GM18909 (cell line): ENCODE results near the gene STMN1.

Experiments used
- ATAC-seq: cut with Tn5 transposase; IDR thresholded peaks from one replicate; pipeline ENCODE4 v1.9.1; 2021; ENCODE audit warnings: mild to moderate bottlenecking; ENCODE audit not compliant: unreplicated experiment, poor library complexity

Gene STMN1

DNA sequence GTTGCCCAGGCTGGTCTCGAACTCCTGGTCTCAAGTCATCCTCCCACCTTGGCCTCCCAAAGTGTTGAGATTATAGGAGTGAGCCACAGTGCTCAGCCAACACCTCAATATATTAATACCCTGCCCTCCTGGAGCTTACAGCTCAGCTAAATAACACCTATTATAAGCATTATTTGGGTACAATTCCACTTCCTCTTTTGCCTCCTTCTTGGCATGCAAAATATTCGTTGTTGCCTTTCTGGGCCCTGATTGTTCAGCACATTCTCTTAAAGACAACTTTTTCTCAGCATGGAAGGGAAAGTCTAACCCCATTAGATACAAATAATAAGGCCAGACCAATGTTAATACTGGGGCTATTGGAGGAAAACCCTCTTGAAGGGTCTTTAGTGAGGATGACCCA is 33.5 kb downstream of the STMN1 start:
- no peak for ATAC-seq

DNA sequence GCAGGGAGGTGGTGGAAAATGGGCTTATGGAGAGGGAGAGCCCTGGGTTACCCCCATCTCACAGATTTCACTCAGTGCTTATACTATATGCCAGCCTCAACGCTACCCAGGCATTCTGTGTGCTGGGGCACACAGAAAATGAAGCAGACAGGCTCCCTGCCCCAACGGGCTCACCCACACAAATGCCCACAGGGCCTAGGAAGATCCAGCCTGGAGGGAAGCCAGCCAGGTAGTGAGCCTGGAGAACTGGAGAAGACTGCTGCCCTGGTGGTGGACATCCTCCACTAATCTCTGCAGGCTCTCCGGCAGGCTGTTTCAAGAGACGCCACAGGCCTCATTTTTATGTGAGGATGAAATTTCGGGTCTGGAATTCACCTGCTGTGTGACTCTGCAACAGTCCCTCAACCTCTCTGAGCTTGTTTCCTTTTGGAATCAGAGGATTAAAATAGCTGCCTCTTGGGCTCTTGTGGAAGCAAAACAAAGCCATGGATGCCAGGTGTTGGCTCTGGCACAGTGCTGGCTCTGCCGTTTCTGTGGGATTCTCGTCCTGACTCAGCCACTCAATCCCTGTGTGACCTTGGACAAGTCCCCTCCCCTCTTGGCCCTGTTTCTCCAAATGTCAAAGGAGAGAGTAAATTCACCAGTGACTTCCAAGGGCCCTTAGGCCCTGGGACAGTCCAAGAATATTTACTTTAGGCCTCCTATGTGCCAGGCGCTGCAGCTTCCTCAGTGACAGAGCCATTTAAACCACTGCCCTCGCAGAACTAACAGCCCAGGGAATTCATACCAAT is 34.3 kb downstream of the STMN1 start:
- no peak for ATAC-seq

DNA sequence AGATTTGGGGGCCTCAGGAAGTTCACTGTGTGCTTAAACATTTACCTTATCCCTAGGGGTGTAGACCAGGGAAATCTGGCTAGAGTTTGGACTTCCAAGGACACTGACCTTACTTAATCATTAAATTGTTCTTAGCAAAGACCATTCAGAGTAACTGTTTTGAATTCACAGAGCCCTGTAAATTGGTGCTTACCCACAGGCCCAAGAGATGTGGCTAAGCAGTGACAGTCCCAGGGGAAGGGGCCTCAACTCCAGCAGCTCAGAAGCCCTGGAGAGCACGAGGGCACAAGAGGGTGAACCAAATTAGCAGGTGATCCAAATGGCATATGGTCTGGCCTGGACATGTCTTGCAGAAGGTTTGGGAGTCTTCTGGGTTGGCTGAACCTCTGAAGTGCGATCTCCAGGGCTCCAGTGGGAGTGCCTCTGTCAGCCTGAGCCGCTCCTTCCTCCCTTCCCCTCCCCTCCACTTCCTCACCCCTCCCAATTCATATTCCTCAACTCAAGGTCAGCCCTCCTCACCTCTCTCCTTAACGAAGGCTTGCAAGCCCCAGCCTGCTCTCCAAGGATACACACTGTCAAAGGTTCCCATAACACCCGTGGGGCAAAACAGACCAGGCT is 35.0 kb downstream of the STMN1 start:
- ATAC-seq, result no peak

DNA sequence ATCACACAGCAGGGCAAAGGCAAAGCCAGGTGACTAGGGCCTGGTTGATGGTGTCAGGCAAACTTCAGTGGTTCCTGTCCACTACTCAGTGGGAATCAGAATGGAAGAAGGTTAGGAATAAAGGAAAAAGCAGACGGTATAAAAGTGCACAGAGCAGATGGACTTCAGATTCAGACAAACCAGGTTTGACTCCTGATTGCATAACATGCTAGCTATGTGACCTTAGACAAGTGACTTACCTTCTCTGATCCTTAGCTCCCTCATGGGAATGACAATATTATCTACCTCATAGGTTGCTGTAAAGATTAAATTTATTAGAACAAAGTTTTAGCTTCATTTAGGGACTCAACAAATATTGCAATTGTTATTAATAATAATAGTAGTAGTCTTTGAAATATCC is 35.6 kb downstream of the STMN1 start:
- no peak for ATAC-seq

DNA sequence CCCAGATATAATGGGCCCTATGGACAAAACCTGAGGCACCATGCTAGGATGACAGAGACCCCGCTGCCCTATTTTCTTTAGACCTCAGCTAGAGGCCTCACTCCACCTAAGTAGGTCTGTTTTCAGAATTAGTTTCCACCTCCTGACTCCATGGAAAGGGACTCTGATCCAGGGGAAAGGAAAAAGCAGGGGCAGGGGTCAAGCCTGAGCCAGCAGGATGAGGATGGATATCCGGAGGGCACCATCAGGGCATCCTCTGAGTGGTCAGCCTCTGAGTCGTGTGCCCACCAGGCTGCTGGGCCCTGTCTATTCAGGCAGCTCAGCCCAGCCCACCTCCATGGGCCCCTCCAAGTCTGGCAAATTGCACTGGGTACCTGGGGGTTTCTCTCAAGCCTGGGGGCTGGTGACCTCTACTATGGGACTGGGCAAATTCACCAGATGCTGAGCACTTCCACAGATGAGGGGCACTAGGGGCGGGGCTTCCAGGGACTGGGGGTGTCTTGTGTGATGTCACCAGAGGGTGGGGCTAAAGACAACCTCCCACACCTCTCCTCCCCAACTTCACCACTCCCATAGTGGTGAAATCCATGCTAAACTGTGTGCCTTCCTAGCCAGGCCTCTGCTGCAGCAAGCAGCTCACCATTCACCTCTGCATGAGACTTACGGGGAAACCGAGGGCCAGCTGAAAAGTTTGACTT is 36.2 kb downstream of the STMN1 start:
- ATAC-seq, result no peak

DNA sequence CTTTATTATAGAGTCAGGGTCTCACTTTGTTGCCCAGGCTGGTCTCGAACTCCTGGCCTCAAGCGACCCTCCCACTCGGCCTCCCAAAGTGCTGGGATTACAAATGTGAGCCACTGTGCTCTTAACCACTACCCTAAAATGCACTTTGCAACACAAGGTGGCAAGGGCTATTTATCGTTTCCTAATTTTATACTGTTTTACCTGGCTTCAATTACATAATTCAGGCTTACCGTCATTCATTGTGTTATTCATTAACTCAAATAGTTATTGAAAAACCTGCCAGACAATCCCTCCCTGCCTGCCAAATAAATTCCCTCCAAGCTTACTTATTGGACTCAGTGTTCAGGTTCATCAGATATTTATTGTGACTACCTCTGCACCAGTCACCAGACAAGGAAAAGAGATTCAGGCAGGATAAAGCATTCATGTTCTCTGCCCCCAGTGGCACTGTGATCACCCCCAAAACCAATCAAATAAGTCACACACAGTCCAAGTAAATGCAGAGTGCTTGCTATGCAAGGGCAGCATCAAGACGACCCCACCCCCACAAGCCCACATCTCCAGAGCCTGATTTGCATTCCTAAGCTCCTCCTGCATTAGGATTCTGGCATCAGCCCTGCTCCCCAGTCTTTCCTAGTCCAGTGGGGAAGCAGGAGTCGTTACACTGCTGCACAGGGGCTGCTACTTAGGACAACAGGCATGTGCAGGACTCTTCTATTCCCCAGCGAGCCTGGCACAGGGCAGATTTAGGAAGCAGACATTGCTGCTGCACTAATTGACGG is 38.8 kb downstream of the STMN1 start:
- no peak for ATAC-seq

DNA sequence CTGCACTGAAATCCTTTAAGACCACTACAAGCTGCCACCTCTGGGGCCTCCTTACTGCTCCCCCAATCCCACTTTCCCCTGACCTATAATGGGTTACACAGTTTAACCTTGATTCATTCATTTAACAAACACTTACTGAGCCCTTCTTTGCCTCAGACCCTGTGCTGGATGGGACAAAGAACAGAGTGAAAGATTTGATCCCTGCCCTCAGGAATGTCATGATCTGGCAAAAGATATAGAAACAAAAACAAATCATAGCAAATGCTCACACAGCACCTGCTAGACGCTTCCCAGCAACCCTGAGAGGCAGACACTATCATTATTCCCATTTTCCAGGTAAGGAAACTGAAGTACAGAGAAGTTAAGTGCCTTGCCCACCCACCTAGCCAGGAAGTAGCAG is 39.9 kb downstream of the STMN1 start:
- no peak for ATAC-seq

DNA sequence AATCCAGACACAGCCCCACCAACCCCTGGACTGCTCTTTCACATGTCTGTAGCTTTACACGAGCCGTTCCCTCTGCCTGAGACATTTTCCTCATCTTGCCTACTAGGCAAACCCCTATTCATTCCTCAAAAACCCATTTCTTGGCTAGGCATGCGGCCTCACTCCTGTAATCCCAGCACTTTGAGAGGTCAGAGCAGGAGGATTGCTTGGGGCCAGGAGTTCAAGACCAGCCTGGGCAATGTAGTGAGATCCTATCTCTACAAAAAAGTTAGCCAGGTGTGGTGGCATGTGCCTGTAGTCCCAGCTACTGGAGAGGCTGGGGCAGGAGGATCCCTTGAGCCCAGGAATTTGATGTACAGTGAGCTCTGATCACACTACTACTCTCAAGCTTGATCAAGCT is 41.8 kb downstream of the STMN1 start:
- no peak for ATAC-seq

DNA sequence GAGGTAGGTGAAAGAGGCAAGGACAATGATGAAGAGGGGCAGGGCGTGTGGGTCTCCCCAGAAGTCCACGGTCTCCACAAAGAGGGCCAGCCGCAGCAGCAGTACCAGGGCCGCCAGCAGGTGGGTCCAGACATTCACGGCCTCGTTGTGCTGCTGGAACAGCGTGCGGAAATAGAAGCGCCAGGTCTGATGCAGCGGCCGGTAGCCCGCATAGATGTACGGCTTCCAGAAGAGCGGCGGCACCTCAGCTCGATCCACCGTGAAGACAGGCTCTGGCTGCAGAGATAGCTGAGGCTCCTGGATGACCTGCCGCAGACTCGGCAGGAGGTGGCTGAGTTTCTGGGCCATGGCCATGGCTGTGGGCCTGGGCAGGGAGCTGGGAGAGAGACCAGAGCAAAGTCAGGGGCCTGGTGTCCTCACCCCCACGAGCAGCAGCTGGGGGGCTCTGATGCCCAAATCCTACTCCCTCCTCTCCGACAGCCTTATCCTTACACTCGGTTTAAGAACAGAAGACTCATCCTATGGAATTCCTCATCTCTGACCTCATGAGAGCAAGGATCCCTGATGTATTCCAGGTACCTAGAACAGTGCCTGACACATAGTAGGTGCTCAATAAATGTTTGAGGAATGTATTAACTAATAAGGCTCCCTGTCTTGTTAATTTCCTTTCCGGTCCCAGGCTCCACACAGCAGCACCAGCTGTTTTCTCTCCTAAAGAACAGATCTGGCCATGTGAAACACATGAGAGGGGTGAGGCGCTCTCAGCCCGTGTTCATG is 42.5 kb downstream of the STMN1 start:
- ATAC-seq, result no peak

DNA sequence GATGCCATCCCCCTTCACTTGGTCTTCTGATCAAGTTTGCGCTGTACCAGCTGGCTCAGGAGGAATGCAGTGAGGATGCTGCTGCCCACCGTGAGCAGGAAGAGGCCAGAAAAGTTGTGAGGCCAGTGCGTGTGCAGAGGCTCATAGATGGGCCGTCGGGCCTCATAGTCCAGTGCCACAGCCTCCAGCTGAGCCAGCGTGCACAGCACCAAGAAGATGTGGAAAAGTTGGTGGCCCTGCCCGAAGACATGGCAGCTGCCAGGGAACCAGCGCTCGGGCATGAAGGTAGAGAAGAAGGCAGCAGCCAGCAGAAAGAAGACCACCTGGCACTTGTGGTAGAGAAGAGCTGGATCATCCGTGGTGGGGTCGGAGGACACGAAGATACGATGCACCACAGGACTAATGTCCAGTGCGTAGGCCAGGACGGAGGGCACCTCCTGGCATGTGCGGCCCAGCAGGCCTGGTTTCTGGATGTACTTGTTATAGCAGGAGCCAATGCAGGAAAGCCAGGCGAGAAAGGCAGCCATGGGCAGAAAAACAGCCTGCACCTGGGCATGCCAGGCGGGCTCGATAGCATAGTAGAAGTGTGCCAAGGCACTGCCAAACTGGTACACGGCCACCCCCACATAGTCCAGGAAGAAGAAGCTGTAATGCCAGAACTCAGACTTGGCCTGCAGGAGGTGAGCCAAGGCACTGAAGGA is 43.3 kb downstream of the STMN1 start:
- ATAC-seq, result no peak

DNA sequence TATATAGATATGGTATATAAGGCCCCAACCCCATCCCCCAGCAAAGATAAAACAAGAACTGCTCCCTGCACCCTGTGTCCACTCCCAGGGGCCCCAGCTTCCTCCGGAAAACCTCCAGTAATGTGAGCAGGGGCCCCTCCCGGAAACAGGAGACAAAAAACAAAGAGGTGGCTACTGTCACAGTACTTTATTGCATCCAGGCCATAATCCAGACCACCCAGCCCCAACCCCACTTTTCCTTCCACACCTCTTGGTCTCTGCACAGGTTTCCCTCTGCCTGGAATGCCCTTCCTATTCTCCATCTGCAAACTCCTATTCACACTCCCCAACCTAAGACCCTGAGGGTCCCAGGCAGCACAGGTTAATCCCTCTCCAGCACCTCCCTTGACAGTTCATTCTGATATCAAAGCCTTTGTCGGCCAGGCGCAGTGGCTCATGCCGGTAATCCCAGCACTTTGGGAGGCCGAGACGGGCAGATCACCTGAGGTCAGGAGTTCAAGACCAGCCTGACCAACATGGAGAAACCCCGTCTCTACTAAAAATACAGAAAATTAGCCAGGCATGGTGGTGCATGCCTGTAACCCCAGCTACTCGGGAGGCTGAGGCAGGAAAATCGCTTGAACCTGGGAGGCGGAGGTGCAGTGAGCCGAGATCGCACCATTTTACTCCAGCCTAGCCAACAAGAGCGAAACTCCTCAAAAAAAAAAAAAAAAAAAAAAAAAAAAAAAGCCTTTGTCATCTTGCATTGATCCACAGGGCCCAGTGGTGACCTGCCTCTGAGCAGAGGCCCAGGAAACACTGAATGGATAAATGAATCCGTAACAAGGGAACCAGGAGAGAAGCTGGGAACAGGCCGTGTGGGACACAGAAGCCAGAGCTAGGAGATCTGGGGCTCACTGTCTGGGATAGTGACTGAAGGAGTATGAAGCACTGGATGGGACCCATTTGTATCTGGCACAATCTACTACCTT is 44.6 kb downstream of the STMN1 start:
- ATAC-seq, result no peak

DNA sequence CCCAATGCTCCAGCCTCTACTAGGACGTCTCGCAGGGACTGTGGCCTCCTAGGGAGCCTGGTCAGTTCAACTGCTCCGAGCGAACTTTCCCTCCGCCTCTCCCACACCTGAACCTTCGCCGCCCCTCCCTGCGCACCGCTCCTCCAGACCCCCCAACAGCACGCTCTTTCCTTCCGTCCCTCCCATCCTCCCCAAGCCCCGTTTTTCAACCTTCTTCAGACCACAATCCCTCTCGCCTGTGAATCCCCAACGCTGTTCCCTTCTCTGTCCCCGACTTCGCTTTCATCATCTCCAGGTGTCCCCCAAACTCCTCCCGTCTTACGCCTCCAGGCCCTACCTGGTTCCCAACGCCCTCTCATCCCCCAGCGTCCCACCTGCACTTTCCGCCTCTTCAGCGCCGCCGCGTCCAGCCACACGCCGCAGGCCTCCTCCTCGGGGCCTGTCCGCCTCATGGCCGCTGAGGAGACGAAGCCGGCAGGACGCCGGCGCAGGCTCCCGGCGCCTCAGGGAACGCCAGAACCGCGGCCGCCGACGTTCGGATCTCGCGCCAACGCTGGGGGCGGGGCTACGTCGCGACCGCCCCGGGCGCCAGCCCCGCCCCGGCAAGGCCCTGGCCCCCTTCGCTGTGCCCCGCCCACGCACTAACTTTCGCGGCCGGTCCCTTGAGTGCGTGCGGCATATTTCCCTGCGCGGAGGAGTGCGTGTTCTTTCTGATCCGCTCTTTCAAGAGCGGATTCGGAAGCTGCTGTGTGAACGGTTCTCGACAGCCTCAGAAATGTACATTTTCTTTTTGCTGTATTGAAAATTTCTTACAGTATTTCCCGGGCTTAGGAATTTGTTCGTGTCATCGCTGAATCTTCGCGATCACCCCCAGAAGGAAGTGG is 47.1 kb downstream of the STMN1 start, which contains the start of gene AUNIP:
Gene AUNIP (minus strand): TSS at position 552 of the 884 bp plus-strand sequence. CDS start 100 bp downstream, at position 452.
- peak; percentile 76 for ATAC-seq

DNA sequence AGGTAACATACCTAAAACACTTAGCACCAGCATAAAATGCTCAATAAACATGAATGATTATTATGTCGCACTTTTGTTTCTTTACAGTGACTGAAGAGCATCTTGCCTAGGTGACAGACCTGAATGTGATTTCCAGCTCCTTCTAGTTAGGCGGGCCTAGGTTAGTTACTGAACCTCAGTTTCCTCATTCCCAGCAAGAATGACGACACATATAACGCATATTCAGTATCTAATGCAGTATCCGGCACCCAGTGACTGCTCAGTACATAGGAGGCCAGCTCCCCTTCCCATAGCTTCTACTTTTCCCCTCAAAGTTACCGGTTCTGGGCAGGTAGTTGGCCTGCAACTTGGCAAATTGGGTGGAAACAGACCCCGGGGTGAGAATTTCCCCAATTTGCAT is 47.7 kb downstream of the STMN1 start:
- no peak for ATAC-seq

DNA sequence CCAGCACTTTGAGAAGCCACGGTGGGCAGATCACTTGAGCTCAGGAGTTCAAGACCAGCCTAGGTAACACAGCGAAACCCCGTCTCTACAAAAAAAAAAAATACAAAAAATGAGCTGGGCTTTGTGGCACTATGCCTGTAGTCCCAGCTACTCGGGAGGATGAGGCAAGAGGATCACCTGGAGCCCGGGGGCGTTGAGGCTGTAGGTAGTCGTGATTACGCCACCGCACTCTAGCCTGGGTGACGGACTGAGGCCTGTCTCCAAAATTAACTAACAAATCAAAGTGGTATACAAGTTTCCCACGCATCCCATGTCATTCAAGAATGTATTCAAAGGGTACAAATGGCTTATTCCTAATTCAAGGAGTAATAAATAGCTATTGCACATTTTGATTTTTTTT is 49.4 kb downstream of the STMN1 start:
- ATAC-seq, result no peak

DNA sequence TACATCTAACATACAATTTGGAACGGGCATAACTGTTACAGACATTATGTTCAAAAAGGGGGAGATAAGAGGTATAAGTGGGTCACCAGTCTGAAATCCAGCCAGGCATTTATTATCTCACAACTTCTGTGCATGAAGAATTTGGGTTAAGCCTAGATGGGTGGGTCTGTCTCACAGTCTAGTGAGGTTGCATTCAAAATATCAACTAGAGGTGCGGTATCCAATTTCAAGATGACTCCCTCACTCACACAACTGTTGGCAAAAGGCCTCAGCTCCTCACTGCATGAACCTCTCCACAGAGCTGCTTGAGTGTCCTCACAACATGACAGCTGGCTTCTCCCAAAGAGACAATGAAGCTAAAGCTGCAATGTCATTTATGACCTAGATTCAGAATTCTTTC is 51.7 kb downstream of the STMN1 start:
- ATAC-seq, result no peak
